SK-N-SH (cell line): Measurements from ENCODE around the gene LIM2.

Experiments used
- CHD2 ChIP-seq: fragments of 150-350 bp; IDR thresholded peaks from 2 replicates; pipeline ENCODE4 v1.6.1; 2018; ENCODE audit warnings: low read length; ENCODE audit not compliant: partially characterized antibody
- CTCF ChIP-seq: fragments of 200-600 bp; sonication (generic); IDR thresholded peaks from 2 replicates; pipeline ENCODE4 v1.6.1; 2017; ENCODE audit warnings: antibody characterized with exemption, mild to moderate bottlenecking, moderate library complexity
- ELF1 ChIP-seq: IDR thresholded peaks from 2 replicates; pipeline ENCODE4 v1.4.0; 2012
- EZH2phosphoT487 ChIP-seq: fragments of 200-600 bp; sonication (generic); IDR thresholded peaks from 2 replicates; pipeline ENCODE4 v1.6.1; 2017; ENCODE audit warnings: low read depth, mixed run types, mild to moderate bottlenecking, antibody characterized with exemption, moderate library complexity, borderline replicate concordance
- GABPA ChIP-seq: IDR thresholded peaks from 2 replicates; pipeline ENCODE4 v1.4.0; 2012; ENCODE audit warnings: low read depth, mild to moderate bottlenecking
- JUND ChIP-seq: IDR thresholded peaks from 2 replicates; pipeline ENCODE4 v1.4.0; 2012
- MAX ChIP-seq: IDR thresholded peaks from 2 replicates; pipeline ENCODE4 v1.4.0; 2012; ENCODE audit warnings: low read depth
- POLR2AphosphoS5 ChIP-seq: IDR thresholded peaks from 2 replicates; pipeline ENCODE4 v1.6.1; 2012; ENCODE audit warnings: low read depth, low read length
- REST ChIP-seq: IDR thresholded peaks from 2 replicates; pipeline ENCODE4 v1.6.1; 2012; ENCODE audit warnings: mild to moderate bottlenecking, low read depth, low read length, moderate library complexity
- SIN3A ChIP-seq: IDR thresholded peaks from 2 replicates; pipeline ENCODE4 v1.6.1; 2012; ENCODE audit warnings: low read depth, mild to moderate bottlenecking, low read length, moderate library complexity, borderline replicate concordance
- SMC3 ChIP-seq: IDR thresholded peaks from 2 replicates; pipeline ENCODE4 v1.6.1; 2012; ENCODE audit warnings: low read depth, low read length, improper control_type of control experiment
- TAF1 ChIP-seq: IDR thresholded peaks from 2 replicates; pipeline ENCODE4 v1.6.1; 2012; ENCODE audit warnings: low read depth, mild to moderate bottlenecking, low read length, moderate library complexity, borderline replicate concordance
- TCF12 ChIP-seq: IDR thresholded peaks from 2 replicates; pipeline ENCODE4 v1.4.0; 2012
- USF2 ChIP-seq: fragments of 150-350 bp; IDR thresholded peaks from 2 replicates; pipeline ENCODE4 v1.6.1; 2017; ENCODE audit warnings: antibody characterized with exemption, low read length, low read depth, borderline replicate concordance

- TF ChIP-seq CTCF (no peak), POLR2AphosphoS5 (no peak), TAF1 (no peak), MAX (no peak), TCF12 (no peak), EZH2phosphoT487 (no peak), GABPA (no peak), CHD2 (no peak), JUND (no peak), SMC3 (no peak), ELF1 (no peak), SIN3A (no peak), REST (no peak), USF2 (no peak)
Measured at GRCh38 chr19:51331193-51331592, 56.6 kb downstream of the LIM2 start.
